HuH-7 (cell line): Measurements from ENCODE around the gene UBE2H.
A peak's percentile ranks its signal among the peaks of the same experiment; 100 is the strongest.

ENCODE experiments used
- DNase-seq: peaks from one replicate; pipeline ENCODE4 v3.0.0; 2011; ENCODE audit warnings: low spot score

UBE2H gene

GRCh38 chr7:129950191-129950932, 2.4 kb downstream of the UBE2H start:
- DNase-seq: no peak

- no peak for DNase-seq
Measured at GRCh38 chr7:129949292-129950133, 3.2 kb downstream of the UBE2H start.

GRCh38 chr7:129948877-129949291, 3.9 kb downstream of the UBE2H start:
- DNase-seq: peak; percentile 93

GRCh38 chr7:129948338-129948737, 4.4 kb downstream of the UBE2H start:
- DNase-seq: no peak

- DNase-seq: no peak
Measured at GRCh38 chr7:129947701-129948100, 5.1 kb downstream of the UBE2H start.

GRCh38 chr7:129947049-129947448, 5.7 kb downstream of the UBE2H start:
- DNase-seq: no peak

- no peak for DNase-seq
Measured at GRCh38 chr7:129946282-129946681, 6.5 kb downstream of the UBE2H start.

- no peak for DNase-seq
Measured at GRCh38 chr7:129943352-129943751, 9.4 kb downstream of the UBE2H start.

GRCh38 chr7:129940329-129940728, 12.4 kb downstream of the UBE2H start:
- no peak for DNase-seq

GRCh38 chr7:129939881-129940280, 12.9 kb downstream of the UBE2H start:
- DNase-seq: no peak

GRCh38 chr7:129933627-129934026, 19.1 kb downstream of the UBE2H start:
- DNase-seq: no peak

GRCh38 chr7:129926618-129927017, 26.1 kb downstream of the UBE2H start:
- no peak for DNase-seq

- DNase-seq: no peak
Measured at GRCh38 chr7:129925416-129926002, 27.3 kb downstream of the UBE2H start.

GRCh38 chr7:129924602-129925001, 28.2 kb downstream of the UBE2H start:
- DNase-seq: no peak

GRCh38 chr7:129923709-129924108, 29.1 kb downstream of the UBE2H start:
- no peak for DNase-seq

- no peak for DNase-seq
Measured at GRCh38 chr7:129919492-129919891, 33.3 kb downstream of the UBE2H start.

- DNase-seq: no peak
Measured at GRCh38 chr7:129918922-129919321, 33.8 kb downstream of the UBE2H start.

- no peak for DNase-seq
Measured at GRCh38 chr7:129917934-129918333, 34.8 kb downstream of the UBE2H start.

GRCh38 chr7:129914536-129915272, 38.1 kb downstream of the UBE2H start:
- DNase-seq: no peak

GRCh38 chr7:129913428-129913827, 39.3 kb downstream of the UBE2H start:
- no peak for DNase-seq

- DNase-seq: no peak
Measured at GRCh38 chr7:129911790-129912189, 41.0 kb downstream of the UBE2H start.

- no peak for DNase-seq
Measured at GRCh38 chr7:129909669-129910068, 43.1 kb downstream of the UBE2H start.
